H1 (cell line): ENCODE measurements around the gene ZNF346. TPM values are rescaled to one million over a fixed set of nuclear protein-coding genes. Genes with fewer than 3 reads are reported as not detected.

Experiments used
- BACH1 ChIP-seq: IDR thresholded peaks from 2 replicates; pipeline ENCODE4 v1.6.1; 2012; ENCODE audit warnings: low read length, improper control_type of control experiment
- EGR1 ChIP-seq: IDR thresholded peaks from 2 replicates; pipeline ENCODE4 v1.6.1; 2011; ENCODE audit warnings: low read depth, low read length, borderline replicate concordance
- KDM4A ChIP-seq: IDR thresholded peaks from one replicate; pipeline ENCODE4 v1.7.1; 2012; ENCODE audit warnings: low read depth, mild to moderate bottlenecking, moderate library complexity, low read length, inconsistent platforms; ENCODE audit not compliant: severe bottlenecking
- RNF2 ChIP-seq: fragments of 200-900, 300-1000 bp; sonication (generic); IDR thresholded peaks from 2 replicates; pipeline ENCODE4 v1.7.1; 2016; ENCODE audit warnings: borderline replicate concordance, low read depth, mild to moderate bottlenecking, antibody characterized with exemption, low read length; ENCODE audit not compliant: poor library complexity, severe bottlenecking; ENCODE audit errors: missing control alignments
- SIN3A ChIP-seq, 2 experiments: IDR thresholded peaks in 1 of 2; conservative IDR thresholded peaks in 1 of 2; 2 replicates each; pipeline ENCODE4 v1.6.1; 2011 to 2012; ENCODE audit warnings: low read length in 2 of 2, improper control_type of control experiment in 1 of 2, low read depth in 1 of 2, mild to moderate bottlenecking in 1 of 2
- SRF ChIP-seq: IDR thresholded peaks from 2 replicates; pipeline ENCODE4 v1.6.1; 2011; ENCODE audit warnings: mild to moderate bottlenecking, low read depth, low read length, moderate library complexity
- polyA plus RNA-seq, 7 experiments: library from polyadenylated mRNA; depleted of rRNA in 3 of 7; stranded (reverse) in 5 of 7; unstranded in 2 of 7; fragments of >200 nt in 5 of 7; fragments of 200-250 nt in 2 of 7; gene quantifications; 1 replicate in 5 of 7; 2 replicates in 1 of 7; 4 replicates in 1 of 7; pipeline versions ENCODE4 v1.2.1 to v1.2.3, GENCODE V29; 2011 to 2013; ENCODE audit warnings: missing spikeins in 2 of 7, mixed read lengths in 2 of 7
- total RNA-seq: library from RNA; stranded (reverse); fragmentation: NEBNext Ultra II Directional; extraction: Animal tissue kit (Norgen Biotek cat#: 25700); gene quantifications from 2 replicates; pipeline ENCODE4 v1.2.1, GENCODE V29; 2021

ZNF346 gene
- total and polyA plus RNA-seq, 2 of the 8 experiments (the other 6 are each of a cell fraction or from before 2014, with no cell fraction given): 19.9 to 20.8 TPM

- TF ChIP-seq KDM4A (no peak), RNF2 (no peak), SIN3A (conservative IDR thresholded peaks at IDR 0.05 in 1 of 2, IDR thresholded peaks at IDR 0.05 in 1 of 2; ENCODE audit: low read depth in 1 of 2, low read length in 2 of 2) (no peak), SRF (no peak), EGR1 (no peak), BACH1 (no peak)
Measured at GRCh38 chr5:177079606-177080005, 57.1 kb downstream of the ZNF346 start (continued).
